HepG2 (cell line): ENCODE data around the gene CCDC57. TPM values are rescaled to one million over a fixed set of nuclear protein-coding genes. Genes with fewer than 3 reads are reported as not detected.

Experiments used
- ARID5B ChIP-seq: IDR thresholded peaks from 2 replicates; pipeline ENCODE4 v1.4.0; 2020; ENCODE audit warnings: mild to moderate bottlenecking, missing genetic modification reagents
- CREB1 ChIP-seq, 2 experiments: fragments of 450-650 bp in 1 of 2; IDR thresholded peaks; 2 replicates each; pipeline ENCODE4 v1.6.1; 2016 to 2017; ENCODE audit warnings: control low read depth in 1 of 2, mild to moderate bottlenecking in 1 of 2, missing compliant biosample characterization in 1 of 2, missing genetic modification characterization in 1 of 2
- HIC2 ChIP-seq: sonication (generic); formaldehyde crosslinking; IDR thresholded peaks from 2 replicates; pipeline ENCODE4 v1.9.0; 2022; ENCODE audit warnings: low read depth, missing genetic modification reagents
- MYPOP ChIP-seq: sonication (generic); formaldehyde crosslinking; IDR thresholded peaks from 2 replicates; pipeline ENCODE4 v1.8.1; 2023; ENCODE audit warnings: mild to moderate bottlenecking, moderate library complexity, missing genetic modification reagents
- NFYB ChIP-seq: sonication (generic); formaldehyde crosslinking; IDR thresholded peaks from 2 replicates; pipeline ENCODE4 v1.4.0; 2020; ENCODE audit warnings: missing genetic modification reagents
- RBAK ChIP-seq: sonication (generic); formaldehyde crosslinking; IDR thresholded peaks from 2 replicates; pipeline ENCODE4 v1.5.1; 2020; ENCODE audit warnings: mild to moderate bottlenecking, missing genetic modification reagents
- TEAD2 ChIP-seq: sonication (generic); formaldehyde crosslinking; IDR thresholded peaks from 2 replicates; pipeline ENCODE4 v1.9.0; 2021; ENCODE audit warnings: missing genetic modification reagents
- ZEB1 ChIP-seq: IDR thresholded peaks from 2 replicates; pipeline ENCODE4 v1.6.1; 2012; ENCODE audit warnings: mild to moderate bottlenecking, low read depth, inconsistent platforms; ENCODE audit not compliant: insufficient replicate concordance
- ZFP90 ChIP-seq: sonication (generic); formaldehyde crosslinking; IDR thresholded peaks from 2 replicates; pipeline ENCODE4 v1.8.0; 2022; ENCODE audit warnings: missing genetic modification reagents, mild to moderate bottlenecking, inconsistent platforms, borderline replicate concordance
- ZNF101 ChIP-seq: sonication (generic); formaldehyde crosslinking; IDR thresholded peaks from 2 replicates; pipeline ENCODE4 v1.4.0; 2020; ENCODE audit warnings: mild to moderate bottlenecking, low read depth, missing genetic modification reagents, borderline replicate concordance
- ZNF282 ChIP-seq: fragments of 450-650 bp; IDR thresholded peaks from 2 replicates; pipeline ENCODE4 v1.6.1; 2018; ENCODE audit not compliant: partially characterized antibody
- ZNF33B ChIP-seq: sonication (generic); formaldehyde crosslinking; IDR thresholded peaks from 2 replicates; pipeline ENCODE4 v1.5.1; 2020; ENCODE audit warnings: mild to moderate bottlenecking, missing genetic modification reagents
- ZNF460 ChIP-seq: sonication (generic); formaldehyde crosslinking; IDR thresholded peaks from 2 replicates; pipeline ENCODE4 v1.5.1; 2020; ENCODE audit warnings: missing genetic modification reagents, mild to moderate bottlenecking, borderline replicate concordance
- ZNF552 ChIP-seq: sonication (generic); formaldehyde crosslinking; IDR thresholded peaks from 2 replicates; pipeline ENCODE4 v1.9.0; 2022; ENCODE audit warnings: missing genetic modification reagents, mild to moderate bottlenecking, borderline replicate concordance
- ZNF556 ChIP-seq: sonication (generic); formaldehyde crosslinking; IDR thresholded peaks from 2 replicates; pipeline ENCODE4 v1.4.0; 2020; ENCODE audit warnings: mild to moderate bottlenecking, missing genetic modification reagents, borderline replicate concordance
- ZNF557 ChIP-seq: sonication (generic); formaldehyde crosslinking; IDR thresholded peaks from 2 replicates; pipeline ENCODE4 v1.4.0; 2020; ENCODE audit warnings: missing genetic modification reagents
- ZNF598 ChIP-seq: sonication (generic); formaldehyde crosslinking; IDR thresholded peaks from 2 replicates; pipeline ENCODE4 v1.5.1; 2020; ENCODE audit warnings: mild to moderate bottlenecking, missing genetic modification reagents, borderline replicate concordance
- ZNF607 ChIP-seq: sonication (generic); formaldehyde crosslinking; IDR thresholded peaks from 2 replicates; pipeline ENCODE4 v1.5.1; 2020; ENCODE audit warnings: missing genetic modification reagents, mild to moderate bottlenecking, borderline replicate concordance
- ZNF674 ChIP-seq: sonication (generic); formaldehyde crosslinking; IDR thresholded peaks from 2 replicates; pipeline ENCODE4 v1.5.0; 2020; ENCODE audit warnings: low read depth, mild to moderate bottlenecking, missing genetic modification reagents
- ZNF781 ChIP-seq: sonication (generic); formaldehyde crosslinking; IDR thresholded peaks from 2 replicates; pipeline ENCODE4 v1.5.1; 2020; ENCODE audit warnings: borderline replicate concordance, mild to moderate bottlenecking, missing genetic modification reagents; ENCODE audit errors: not compliant biosample characterization
- polyA plus RNA-seq, 8 experiments: library from polyadenylated mRNA; depleted of rRNA in 3 of 8; stranded (reverse) in 7 of 8; unstranded in 1 of 8; fragments of >200 nt; fragmentation: Illumina TruSeq in 4 of 8; extraction: Trizol in 4 of 8; gene quantifications; 2 replicates each; pipeline versions ENCODE4 v1.2.1 to v1.2.3, GENCODE V29; 2011 to 2016; ENCODE audit warnings: low read depth in 4 of 8, missing spikeins in 1 of 8, mixed read lengths in 1 of 8; ENCODE audit not compliant: insufficient read depth in 1 of 8
- total RNA-seq, 5 experiments: library from RNA; depleted of rRNA; stranded (reverse); fragments of >200 nt; fragmentation: Illumina TruSeq; extraction: Trizol; gene quantifications; 2 replicates each; pipeline ENCODE4 v1.2.3, GENCODE V29; 2016; ENCODE audit warnings: low read depth in 1 of 5

CCDC57 gene
- total and polyA plus RNA-seq, 2 of the 13 experiments (the other 11 are each of a cell fraction or from before 2014, with no cell fraction given) = 59.3 to 59.9 TPM

GRCh38 chr17:82205720-82206508 lies 6.7 kb downstream of the CCDC57 start (continued):
- TF ChIP-seq RBAK (CRISPR knock-in tag) (0 out of 2 replicates have a peak, but pooled peaks have one; percentile 22), ZNF282 (no peak), TEAD2 (CRISPR knock-in tag) (no peak), ZNF607 (no peak), HIC2 (CRISPR knock-in tag) (no peak), ZNF460 (CRISPR knock-in tag) (no peak), ZNF674 (CRISPR knock-in tag) (no peak), ZNF552 (CRISPR knock-in tag) (no peak), ZNF781 (CRISPR knock-in tag) (no peak), ZEB1 (peak; percentile 54), ZNF33B (no peak), ARID5B (CRISPR knock-in tag) (peak; percentile 60), MYPOP (CRISPR knock-in tag) (peak; percentile 36; the same call in 1 of the 2 replicates), CREB1 (IDR thresholded peaks at IDR 0.05) (peak; percentile 75), CREB1 (CRISPR knock-in tag; IDR thresholded peaks at IDR 0.05) (no peak), ZNF101 (CRISPR knock-in tag) (no peak), ZFP90 (CRISPR knock-in tag) (no peak), ZNF557 (CRISPR knock-in tag) (no peak), ZNF598 (CRISPR knock-in tag) (peak; percentile 68; the same call in 1 of the 2 replicates), ZNF556 (CRISPR knock-in tag) (peak; percentile 100), NFYB (CRISPR knock-in tag) (no peak)
